HG02798 (cell line): Measurements from ENCODE around the gene PXDN.

Experiments used
- ATAC-seq: cut with Tn5 transposase; IDR thresholded peaks from one replicate; pipeline ENCODE4 v1.9.1; 2021; ENCODE audit warnings: mild to moderate bottlenecking; ENCODE audit not compliant: unreplicated experiment, poor library complexity

The PXDN gene

DNA sequence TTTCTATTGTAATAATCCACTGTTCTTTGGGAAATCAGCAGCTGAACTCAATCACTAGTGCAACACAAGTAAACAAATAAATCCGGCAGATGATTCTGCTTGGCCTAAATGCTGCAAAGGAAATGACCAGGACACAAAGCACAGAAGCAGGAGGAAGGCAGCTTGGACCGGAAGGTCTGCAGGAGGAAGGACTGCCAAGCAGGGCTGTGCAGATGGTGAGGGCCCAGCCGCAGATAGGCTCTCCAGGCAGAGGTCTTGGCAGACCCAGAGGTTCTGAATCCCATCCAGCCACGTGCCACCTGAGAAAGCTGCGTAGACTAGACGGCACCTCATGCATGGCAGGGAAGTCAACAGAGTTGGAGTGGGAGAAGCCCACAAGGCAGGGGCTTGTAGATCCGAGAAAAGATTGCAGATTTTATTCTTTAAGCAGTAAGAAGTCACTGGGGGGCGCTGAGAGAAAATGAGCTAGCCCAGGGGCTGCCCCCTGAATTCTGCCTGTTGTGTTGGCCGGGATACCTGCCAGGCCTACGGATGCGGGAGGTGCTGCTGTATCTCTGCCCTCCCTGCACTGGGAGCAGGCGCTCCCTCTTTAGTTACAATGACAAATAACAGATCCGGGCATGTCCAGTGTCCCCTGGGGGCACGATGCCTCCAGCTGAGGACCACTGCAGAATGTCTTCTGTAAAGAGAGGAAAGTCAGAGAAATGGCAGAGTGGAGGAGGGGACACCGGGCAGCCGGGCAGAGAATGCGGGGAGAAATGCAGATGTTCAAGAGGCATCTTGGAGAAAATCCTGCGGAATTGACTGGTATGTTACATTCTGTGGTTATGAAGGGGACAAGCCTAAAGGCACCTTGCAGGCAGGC is 153.5 kb downstream of the PXDN start:
- no peak for ATAC-seq

DNA sequence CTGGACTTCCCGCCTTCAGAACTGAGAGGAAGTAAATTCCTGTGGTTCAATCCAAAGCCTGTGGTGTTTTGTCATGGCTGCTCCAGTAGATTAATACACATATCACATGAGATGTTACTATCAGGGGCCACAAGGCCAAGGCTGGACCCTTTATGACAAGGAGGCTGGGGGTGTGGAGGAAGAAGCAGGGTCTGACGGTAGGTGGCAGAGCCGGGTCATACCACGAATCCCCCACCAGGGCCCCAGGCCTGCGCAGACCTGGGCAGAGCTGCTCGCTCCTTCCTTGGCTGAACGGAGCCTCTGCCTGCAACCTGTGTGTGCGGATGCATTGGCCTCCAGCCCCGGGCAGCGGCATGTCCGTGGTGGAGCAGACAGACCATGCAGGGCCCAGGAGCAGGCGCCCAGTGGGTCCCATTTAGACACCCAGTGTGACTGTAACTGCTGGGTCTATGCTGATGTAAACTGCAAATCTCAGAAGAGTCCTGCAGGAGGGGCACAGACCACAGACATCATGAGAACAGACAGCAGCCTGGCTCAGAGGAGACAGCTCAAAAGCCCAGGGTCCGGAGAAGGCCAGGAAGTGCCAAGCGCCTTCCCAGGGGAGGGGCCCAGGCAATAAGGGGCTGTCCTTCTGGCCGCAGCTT is 155.2 kb downstream of the PXDN start:
- no peak for ATAC-seq

DNA sequence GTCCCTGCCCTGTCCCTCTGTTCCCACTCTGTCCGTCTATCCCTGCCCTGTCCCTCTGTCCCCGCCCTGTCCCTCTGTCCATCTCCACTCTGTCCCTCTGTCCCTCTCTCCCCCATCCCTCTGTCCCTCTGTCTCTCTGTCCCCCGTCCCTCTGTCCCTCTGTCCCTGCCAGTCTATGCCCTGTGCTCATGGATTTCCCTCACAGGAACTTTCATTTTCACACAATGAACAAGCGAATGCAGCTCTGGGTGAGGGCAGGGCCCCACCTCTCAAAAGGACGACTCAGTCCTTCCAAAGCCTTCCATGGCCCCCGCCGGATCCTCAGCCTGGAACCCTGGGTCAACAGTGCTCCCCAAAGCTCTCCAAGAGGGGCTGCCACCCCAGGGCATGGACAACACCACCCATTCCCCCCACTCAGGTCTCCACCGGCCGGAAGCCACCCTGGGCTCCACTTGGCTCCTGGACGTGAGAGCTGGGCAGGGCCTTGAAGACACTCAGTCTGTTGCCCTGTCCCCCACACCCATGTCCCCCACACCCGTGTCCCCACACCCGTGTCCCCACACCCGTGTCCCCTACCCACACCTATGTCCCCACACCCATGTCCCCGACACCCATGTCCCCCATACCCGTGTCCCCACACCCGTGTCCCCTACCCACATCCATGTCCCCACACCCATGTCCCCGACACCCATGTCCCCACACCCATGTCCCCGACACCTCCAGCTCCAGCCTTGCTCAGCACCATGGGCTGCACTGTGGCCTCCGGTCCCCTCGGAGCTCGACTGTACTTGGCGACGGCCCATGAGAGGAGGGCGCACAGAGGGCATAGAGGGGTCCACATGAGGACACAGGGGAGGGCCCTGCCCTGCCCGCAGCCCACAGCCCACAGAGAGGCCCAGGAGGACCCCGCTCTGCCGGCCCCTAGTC is 156.0 kb downstream of the PXDN start:
- no peak for ATAC-seq

DNA sequence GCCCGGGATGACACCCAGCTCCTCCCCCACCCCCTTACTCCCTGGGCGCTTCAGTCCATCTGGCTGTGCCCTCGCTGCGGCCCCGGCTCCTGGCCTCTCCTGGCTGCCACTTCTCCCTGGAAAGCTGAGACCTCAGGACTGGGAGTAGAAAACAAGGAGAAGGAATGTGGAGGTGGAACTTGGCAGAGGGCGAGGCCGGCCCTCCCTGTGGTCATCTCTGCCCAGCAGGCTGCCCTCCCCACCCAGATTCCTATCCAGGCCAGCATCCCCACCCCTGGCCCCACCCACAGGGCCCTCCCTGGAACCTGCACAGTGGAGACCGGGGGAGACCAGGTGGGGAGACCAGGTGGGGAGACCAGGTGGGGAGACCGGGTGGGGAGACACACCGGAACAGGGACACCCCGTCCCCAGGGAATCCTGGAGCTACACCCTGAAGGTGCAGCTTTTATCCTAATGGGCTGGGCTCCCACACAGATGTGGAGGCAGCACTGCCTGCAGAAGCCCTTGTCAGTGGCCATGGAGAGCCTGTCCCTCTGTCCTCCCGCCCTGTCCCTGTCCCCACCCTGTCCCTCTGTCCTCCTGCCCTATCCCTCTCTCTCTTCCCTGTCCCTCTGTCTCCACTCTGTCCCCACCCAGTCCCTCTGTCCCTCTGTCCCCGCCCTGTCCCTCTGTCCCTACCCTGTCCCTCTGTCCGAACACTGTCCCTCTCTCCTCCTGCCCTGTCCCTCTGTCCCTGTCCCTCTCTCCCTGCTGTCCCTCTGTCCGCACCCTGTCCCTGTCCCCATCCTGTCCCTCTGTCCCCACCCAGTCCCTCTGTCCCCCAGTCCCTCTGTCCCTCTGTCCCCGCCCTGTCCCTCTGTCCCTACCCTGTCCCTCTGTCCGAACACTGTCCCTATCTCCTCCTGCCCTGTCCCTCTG is 157.1 kb downstream of the PXDN start:
- ATAC-seq = no peak

DNA sequence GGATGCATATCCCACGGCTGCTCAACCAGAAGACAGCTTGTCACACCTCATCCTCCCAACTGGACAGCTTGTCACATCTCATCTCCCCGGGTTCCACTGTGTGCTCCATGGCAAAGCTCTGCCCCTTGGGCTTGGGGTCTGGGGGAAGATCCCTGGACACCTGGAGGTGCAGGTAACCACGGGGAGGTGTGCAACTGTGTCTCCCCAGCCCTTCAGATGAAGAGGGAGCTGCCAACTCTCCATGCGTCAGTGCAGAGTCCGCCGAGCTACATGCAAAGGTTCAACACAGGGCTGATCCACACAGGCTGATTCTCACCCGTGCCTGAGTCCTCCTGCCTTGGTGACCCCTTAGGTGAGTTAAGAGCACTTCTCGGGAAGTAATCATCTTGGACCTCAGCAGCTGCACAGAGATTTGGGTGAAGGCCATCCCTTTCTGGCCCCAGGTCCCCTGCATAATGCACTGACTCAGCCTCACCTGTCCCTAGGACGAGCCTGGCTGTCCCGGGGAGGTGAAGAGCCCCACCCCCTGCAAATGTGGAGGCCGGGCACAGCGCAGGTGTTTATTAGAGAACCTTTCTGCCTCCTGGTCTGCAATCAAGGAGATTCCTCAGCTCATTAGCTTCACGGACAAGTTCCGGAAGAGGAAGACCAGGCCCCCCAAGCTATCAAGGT is 157.9 kb downstream of the PXDN start:
- ATAC-seq = no peak

DNA sequence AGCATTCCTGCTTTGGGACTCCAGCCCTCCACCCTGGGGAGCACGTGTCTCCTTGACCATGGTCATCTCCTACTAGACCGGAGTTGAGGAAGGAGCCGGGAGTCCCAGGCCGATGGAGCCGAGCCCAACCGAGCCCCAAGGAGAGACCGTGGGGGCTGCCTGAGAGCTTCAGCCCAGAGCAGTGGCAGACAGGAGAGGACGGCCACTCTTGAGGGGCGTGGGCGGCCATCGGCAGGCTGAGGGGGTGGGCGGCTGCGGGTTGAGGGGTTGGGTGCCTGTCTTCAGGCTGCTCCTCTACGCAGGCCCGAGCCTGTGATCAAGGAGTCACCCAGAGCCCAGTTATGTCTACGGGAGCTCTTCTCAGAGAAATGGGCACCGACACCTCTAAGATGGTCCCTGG is 158.7 kb downstream of the PXDN start:
- no peak for ATAC-seq

DNA sequence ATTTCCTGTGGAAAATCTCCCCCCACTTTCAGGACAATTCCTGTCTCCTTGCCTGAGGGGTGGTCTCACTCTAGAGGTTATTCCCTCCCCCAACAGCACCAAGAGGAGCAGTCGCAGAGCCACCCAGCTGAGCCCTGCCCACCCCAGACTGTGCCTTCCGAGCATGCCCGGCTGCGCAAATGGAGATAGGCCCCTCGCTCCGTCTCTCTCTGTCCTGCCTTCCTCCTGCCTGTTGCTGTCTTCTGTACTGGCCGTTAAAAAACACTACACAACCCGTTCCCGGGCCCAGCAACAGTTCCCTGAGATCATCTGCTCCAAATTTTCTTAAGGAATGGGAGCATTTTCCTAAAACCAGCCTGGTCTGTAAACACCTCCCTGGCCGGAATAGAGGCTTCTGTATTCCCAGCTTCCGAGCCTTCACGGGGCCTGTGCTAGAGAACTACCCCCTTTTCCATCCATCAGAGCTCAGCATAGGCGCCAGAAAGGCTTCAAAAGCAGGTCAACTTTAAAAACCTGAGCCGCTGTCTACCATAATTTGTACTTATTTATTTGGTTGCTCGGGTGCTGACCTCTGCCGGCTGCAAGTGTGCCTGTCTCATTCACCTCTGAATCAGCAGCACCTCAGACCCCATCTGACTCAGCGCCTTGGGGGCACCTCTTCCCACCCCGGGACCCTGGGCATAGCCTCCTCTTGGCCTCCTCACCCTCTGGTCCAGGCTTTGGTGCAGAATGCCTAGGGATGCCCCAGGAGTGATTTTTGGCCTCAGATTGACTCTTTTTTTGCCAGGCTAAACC is 159.4 kb downstream of the PXDN start:
- ATAC-seq = no peak

DNA sequence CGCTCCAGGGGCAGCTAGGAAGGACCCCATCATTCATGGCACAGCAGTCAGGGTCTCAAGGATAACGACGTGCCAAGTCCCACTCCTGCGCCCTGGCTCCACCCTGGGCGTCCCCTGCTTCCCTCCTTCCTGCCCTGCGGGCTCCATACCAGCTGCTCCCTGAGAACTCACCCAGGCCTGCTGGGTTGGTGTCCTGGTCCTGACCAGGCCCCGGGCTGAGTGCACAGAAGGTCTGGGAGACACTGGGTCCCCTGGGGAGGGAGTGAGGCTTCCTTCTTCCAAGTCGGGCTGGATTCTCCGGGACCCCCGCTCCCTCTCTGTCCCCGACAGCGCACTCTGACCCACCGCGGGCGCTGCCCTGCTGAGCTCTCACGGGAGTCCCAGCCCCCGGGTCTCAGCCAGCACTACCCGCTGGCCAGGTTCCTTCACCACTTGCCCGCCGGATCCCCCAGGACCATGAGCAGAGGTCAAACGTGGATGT is 160.2 kb downstream of the PXDN start:
- ATAC-seq = no peak

DNA sequence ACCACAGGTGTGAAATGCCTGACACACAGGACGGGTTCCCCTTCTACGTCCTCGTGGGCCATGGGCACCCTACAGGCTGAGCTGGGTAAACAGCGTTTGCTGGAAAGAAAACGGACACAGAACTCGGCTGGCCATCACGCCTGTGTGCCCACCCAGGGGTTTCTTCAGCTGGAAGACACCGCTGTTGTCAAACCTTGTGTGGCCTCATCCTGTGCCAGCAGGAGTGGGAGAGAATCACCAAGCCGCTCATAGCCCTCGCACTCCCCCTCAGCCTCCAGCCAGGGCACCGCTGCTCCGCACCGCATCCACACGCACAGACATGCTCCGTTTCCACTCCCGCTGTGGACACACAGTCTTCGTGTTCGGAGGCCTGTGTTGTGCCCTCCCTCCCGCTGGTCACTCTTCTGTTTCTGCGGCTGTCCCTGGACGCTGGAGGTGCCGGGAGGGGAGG is 161.4 kb downstream of the PXDN start:
- ATAC-seq = no peak

DNA sequence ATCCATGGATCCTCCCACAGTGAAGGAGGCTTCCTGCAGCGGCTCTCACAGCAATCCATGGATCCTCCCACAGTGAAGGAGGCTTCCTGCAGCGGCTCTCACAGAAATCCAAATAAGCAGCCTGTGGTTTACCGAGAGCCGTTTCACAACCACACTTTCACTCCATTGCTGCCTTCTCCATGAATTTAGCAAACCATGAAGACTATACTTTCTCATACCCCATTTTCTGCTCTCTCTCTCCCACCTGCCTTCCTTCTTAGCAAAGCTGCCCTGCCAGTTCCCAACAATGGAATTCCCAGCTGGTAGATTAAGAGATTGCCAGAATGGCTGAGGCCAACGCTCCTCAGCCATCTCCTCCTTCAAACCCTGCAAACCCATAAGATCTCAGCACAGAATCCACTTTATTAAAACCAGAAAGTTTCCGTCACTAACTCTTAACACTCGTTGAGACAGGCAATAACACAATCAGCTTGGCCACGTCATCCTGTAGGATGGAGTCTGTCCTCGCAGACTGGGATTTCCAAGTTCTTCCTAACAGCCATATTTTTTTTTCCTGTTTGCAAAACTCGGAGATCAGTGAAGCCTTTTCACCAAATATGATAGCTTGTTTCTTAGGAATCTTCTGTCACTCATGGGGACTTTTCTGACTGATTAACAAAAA is 162.2 kb downstream of the PXDN start:
- no peak for ATAC-seq
